Astrocyte (in vitro differentiated cells and primary cell): Measurements from ENCODE around the gene MYO5B.

Source experiments
- CTCF ChIP-seq: IDR thresholded peaks from 2 replicates; pipeline ENCODE4 v1.5.1; 2011; ENCODE audit warnings: low read depth, mild to moderate bottlenecking, inconsistent platforms, low read length, moderate library complexity; ENCODE audit not compliant: insufficient read depth
- EZH2 ChIP-seq: IDR thresholded peaks from 2 replicates; pipeline ENCODE4 v1.6.1; 2012; ENCODE audit warnings: mild to moderate bottlenecking, low read length, inconsistent platforms; ENCODE audit not compliant: insufficient read depth

- no peak for TF ChIP-seq CTCF
- no peak for TF ChIP-seq EZH2
Measured at GRCh38 chr18:49907346-49907929, 287.5 kb downstream of the MYO5B start.
